ENCODE results near the gene USP49. TPM values are rescaled to one million over a fixed set of nuclear protein-coding genes. Genes with fewer than 3 reads are reported as not detected.
A peak's percentile ranks its signal among the peaks of the same experiment; 100 is the strongest.
"Not testable (repeated sequence)": the region's sequence is repeated elsewhere in the genome, so short reads cannot be mapped to it uniquely, and the experiment has no call there.

Gene USP49
- 6.5 and 10.7 TPM in 2 replicates for total RNA-seq (2014; rRNA removed; shearing (Covaris generic); ENCODE audit: low replicate concordance)

DNA sequence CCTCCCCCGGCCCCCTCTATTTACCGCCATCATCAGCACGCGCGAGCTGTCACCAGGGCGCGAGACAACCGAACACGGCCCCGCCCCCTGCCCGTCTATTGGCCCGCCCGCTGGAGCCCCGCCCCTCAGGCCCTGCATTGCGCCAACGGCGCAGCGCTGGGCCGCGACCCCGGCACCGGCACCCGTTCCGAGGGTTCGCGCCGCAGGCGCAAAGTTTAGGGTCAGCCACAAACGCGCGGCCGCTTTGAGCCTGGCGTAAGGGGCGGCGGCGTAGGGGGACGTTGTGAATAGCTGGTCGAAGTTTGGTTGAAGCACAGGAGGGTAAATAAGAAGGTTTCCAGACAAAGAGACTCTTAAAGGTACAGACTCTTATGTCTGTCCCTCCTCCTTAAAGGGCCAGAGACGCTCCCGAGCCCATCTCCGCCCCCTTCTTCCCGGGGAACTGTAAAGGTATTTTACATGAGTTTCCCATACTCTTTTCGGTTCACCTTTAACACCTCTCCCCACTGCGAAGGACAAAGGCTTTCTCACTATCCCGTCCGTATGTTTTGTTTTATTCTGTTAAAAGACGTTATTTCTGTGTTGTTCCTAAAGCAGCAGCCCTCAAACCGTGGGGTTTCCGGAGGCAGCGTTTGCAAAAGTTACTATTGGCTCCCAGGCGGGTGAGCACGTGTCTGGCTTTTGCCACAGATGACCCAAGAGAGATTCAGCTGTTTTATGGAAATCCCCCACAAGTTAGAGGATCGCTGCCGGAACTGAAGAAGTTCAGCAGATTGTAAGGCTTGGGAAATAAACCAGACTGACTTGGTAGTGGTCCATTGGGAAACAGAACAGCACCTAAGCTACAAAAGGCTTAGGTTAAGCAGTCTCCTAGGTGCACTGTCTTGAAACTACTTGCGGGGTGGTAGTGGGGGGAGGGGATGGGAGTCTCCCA is at the start of gene USP49:
TSS of gene USP49 (minus strand) at position 76 of the 934 bp plus-strand sequence. CDS start 88,392 bp downstream, outside the sequence.
- peak within 1 kb of the TSS; percentile 70 for H3K27ac ChIP-seq (ENCODE audit: low read length)
- H2AFZ ChIP-seq (ENCODE audit: low read length), result peak within 1 kb of the TSS; percentile 4; the same call in 1 of the 2 replicates
- H3K4me3 ChIP-seq (ENCODE audit: low read length), result peak within 1 kb of the TSS; percentile 72
- no peaks in the 10 kb centered on the region for H3K27me3 ChIP-seq (ENCODE audit: low read length)
- peak within 1 kb of the TSS; percentile 75 for H3K9ac ChIP-seq (ENCODE audit: low read length)
- DNase-seq, result peak; percentile 97
- H3K9me2 ChIP-seq (replicated peaks; ENCODE audit: insufficient read depth, low read length), result no peaks in the 10 kb centered on the region
- H3K4me1 ChIP-seq (ENCODE audit: low read length), result peaks cover 42% of the 10 kb centered on the region
- no peaks in the 10 kb centered on the region for H3K9me3 ChIP-seq (ENCODE audit: low read length)
- peak within 1 kb of the TSS; percentile 74 for H3K4me2 ChIP-seq (ENCODE audit: low read depth, low read length, poor library complexity, severe bottlenecking)
- H4K20me1 ChIP-seq (ENCODE audit: insufficient read depth, low read depth, low read length), result no peaks in the 10 kb centered on the region
- peaks cover 44% of the 10 kb centered on the region for H3K79me2 ChIP-seq (ENCODE audit: low read length)
- peaks cover 4% of the 10 kb centered on the region; the same call in 1 of the 2 replicates for H3K36me3 ChIP-seq (ENCODE audit: insufficient read depth, low read length)

DNA sequence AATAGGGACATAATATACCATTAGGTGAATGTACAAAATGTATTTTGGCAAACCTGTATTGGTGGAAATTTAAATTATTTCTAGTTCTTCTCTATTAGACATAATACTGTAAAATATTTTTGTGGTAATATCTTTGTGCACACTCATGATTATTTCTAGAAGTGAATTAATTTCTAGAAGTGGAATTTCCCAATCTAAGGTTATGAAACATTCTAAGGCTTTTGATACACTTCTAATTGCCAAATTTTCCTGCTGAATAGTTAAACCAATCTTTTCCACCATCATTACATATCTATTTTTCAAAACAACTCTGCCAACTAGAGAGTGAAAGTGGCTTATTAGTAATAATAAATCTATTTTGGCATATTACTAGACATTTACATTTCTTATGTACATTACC is 48.3 kb upstream of the USP49 start:
- Histone ChIP-seq H4K20me1 (ENCODE audit: insufficient read depth, low read depth, low read length) (0 out of 2 replicates have a peak, but pooled peaks cover 11% of the 10 kb centered on the region), H3K4me1 (ENCODE audit: low read length) (peaks cover 30% of the 10 kb centered on the region), H3K36me3 (ENCODE audit: insufficient read depth, low read length) (no peaks in the 10 kb centered on the region), H3K27me3 (ENCODE audit: low read length) (no peaks in the 10 kb centered on the region), H3K9me3 (ENCODE audit: low read length) (no peaks in the 10 kb centered on the region), H3K27ac (ENCODE audit: low read length) (no peak overlapping the region), H3K9me2 (replicated peaks; ENCODE audit: insufficient read depth, low read length) (no peaks in the 10 kb centered on the region), H3K79me2 (ENCODE audit: low read length) (peaks cover 30% of the 10 kb centered on the region), H3K4me2 (ENCODE audit: low read depth, low read length, poor library complexity, severe bottlenecking) (no peak overlapping the region), H2AFZ (ENCODE audit: low read length) (no peak overlapping the region), H3K9ac (ENCODE audit: low read length) (no peak overlapping the region), H3K4me3 (ENCODE audit: low read length) (no peak overlapping the region)
- DNase-seq, result peak; percentile 36

DNA sequence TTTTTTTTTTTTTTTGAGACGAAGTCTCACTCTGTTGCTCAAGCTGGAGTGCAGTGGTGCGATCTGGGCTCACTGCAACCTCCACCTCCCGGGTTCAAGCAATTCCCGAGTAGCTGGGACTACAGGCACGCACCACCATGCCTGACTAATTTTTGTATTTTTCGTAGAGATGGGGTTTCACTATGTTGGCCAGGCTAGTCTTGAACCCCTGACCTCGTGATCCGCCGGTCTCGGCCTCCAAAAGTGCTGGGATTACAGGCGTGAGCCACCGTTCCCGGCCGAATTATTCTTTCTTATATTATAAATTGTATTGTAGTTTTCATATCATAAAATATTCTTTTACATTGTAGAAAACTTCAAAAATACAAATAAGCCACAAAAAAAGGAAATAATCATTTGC is 47.7 kb upstream of the USP49 start:
- not testable (repeated sequence) for H3K4me3 ChIP-seq (ENCODE audit: low read length); DNase-seq
- peaks cover 36% of the 10 kb centered on the region for H3K4me1 ChIP-seq (ENCODE audit: low read length)

DNA sequence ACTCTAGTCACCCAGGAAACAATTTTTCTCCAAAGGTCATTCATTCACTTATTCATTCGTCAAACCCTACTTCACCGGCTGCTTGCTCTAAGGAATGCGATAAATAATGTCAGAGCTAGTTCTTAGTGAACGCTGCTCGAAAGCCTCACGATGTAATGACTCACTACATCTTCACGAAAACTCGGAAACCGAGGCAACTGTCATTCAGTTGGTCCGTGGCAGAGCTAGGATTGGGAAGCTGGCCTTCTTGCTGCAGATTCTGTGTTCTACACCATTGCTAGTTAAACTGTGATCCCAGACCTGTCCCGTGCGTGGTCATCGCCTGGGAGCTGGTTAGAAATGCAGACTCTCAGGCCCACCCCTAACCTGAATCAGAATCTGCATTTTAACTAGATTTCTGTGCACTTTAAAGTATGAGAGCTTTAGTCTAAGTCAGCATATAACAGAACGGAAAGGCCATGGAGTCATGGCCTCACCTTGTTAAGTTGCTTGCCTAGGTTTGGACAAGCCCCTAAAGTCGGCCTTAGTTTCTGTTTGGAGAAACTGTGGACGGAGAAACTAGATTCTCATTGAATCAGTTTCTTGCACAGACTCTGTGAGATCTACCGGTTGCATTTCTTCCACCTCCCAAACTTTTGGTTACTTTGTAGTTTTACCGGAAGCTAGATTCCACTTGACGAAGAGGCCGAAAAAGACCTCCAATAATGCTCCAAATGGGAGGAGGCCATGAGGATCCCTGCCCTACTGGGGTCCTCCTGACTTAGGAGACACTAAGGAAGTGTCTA is 47.1 kb upstream of the USP49 start:
- peaks cover 39% of the 10 kb centered on the region for H3K79me2 ChIP-seq (ENCODE audit: low read length)
- H3K4me1 ChIP-seq (ENCODE audit: low read length), result peaks cover 42% of the 10 kb centered on the region
- no peaks in the 10 kb centered on the region for H3K36me3 ChIP-seq (ENCODE audit: insufficient read depth, low read length)
- no peaks in the 10 kb centered on the region for H3K9me3 ChIP-seq (ENCODE audit: low read length)
- peak overlapping the region; percentile 53 for H3K27ac ChIP-seq (ENCODE audit: low read length)
- H3K27me3 ChIP-seq (ENCODE audit: low read length), result no peaks in the 10 kb centered on the region
- peak; percentile 45 for DNase-seq
- H3K4me3 ChIP-seq (ENCODE audit: low read length), result peak overlapping the region; percentile 97
- H3K9me2 ChIP-seq (replicated peaks; ENCODE audit: insufficient read depth, low read length), result no peaks in the 10 kb centered on the region
- peak overlapping the region; percentile 57 for H2AFZ ChIP-seq (ENCODE audit: low read length)
- 0 out of 2 replicates have a peak, but pooled peaks cover 11% of the 10 kb centered on the region for H4K20me1 ChIP-seq (ENCODE audit: insufficient read depth, low read depth, low read length)
- peak overlapping the region; percentile 74 for H3K9ac ChIP-seq (ENCODE audit: low read length)
- H3K4me2 ChIP-seq (ENCODE audit: low read depth, low read length, poor library complexity, severe bottlenecking), result peak overlapping the region; percentile 89

More for the DNA sequence above, 47.7 kb upstream of the USP49 start:
- not testable (repeated sequence) for H3K9me2 ChIP-seq (replicated peaks; ENCODE audit: insufficient read depth, low read length); H3K27ac ChIP-seq (ENCODE audit: low read length); H3K36me3 ChIP-seq (ENCODE audit: insufficient read depth, low read length); H3K9me3 ChIP-seq (ENCODE audit: low read length); H2AFZ ChIP-seq (ENCODE audit: low read length); H3K9ac ChIP-seq (ENCODE audit: low read length); H3K27me3 ChIP-seq (ENCODE audit: low read length)
- peak overlapping the region; percentile 89 for H3K4me2 ChIP-seq (ENCODE audit: low read depth, low read length, poor library complexity, severe bottlenecking)
- 0 out of 2 replicates have a peak, but pooled peaks cover 11% of the 10 kb centered on the region for H4K20me1 ChIP-seq (ENCODE audit: insufficient read depth, low read depth, low read length)
- H3K79me2 ChIP-seq (ENCODE audit: low read length), result peaks cover 34% of the 10 kb centered on the region

DNA sequence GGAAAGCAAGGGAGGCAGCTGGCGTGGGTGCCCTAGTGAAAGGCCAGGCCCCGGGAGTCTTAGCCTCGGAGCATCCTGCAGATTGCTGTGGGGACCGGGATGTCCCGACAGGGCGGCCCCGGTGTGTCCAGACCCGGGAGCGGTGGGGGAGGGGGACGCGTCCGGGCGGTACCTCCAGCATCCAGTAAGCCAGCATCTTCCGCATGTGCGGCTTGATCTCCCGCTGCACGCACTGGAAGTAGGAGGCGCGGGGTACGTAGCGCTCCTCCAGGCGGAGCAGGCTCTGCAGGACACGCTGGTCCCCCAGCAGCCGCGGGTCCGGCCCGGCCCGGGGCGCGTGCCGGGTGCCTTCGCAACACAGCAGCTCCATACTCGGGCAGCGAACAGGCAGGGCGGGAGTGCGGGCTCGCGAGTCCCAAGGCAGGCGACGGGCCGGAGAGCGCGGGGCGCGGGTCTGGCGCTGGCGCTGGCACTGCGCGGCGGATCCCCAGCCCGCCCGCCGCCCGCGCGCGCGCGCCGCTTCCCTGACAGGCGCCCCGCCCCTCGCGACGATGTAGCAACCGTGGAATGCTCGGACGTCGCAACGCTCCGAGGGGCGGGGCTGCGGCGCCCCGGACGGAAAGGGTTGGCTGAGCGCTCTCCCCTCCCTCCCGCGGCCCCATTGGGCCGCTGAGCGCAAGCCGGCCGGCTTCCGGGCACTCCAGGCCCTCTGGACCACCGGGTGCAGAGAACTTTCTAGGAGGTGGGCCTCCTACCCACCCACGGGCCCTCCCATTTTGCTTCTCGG is 46.3 kb upstream of the USP49 start, which contains the start of gene CCND3:
TSS of gene CCND3 (minus strand) at position 529 of the 787 bp plus-strand sequence. CDS start at position 370, 159 bp downstream.
- H3K27me3 ChIP-seq (ENCODE audit: low read length), result no peaks in the 10 kb centered on the region
- H2AFZ ChIP-seq (ENCODE audit: low read length), result peak within 1 kb of the TSS; percentile 57
- peaks cover 50% of the 10 kb centered on the region for H3K4me1 ChIP-seq (ENCODE audit: low read length)
- peak; percentile 98 for DNase-seq
- H3K36me3 ChIP-seq (ENCODE audit: insufficient read depth, low read length), result peaks cover 7% of the 10 kb centered on the region; the same call in 1 of the 2 replicates
- 0 out of 2 replicates have a peak, but pooled peaks cover 11% of the 10 kb centered on the region for H4K20me1 ChIP-seq (ENCODE audit: insufficient read depth, low read depth, low read length)
- H3K9ac ChIP-seq (ENCODE audit: low read length), result peak within 1 kb of the TSS; percentile 95
- peaks cover 46% of the 10 kb centered on the region for H3K79me2 ChIP-seq (ENCODE audit: low read length)
- H3K27ac ChIP-seq (ENCODE audit: low read length), result peak within 1 kb of the TSS; percentile 98
- H3K9me2 ChIP-seq (replicated peaks; ENCODE audit: insufficient read depth, low read length), result no peaks in the 10 kb centered on the region
- H3K9me3 ChIP-seq (ENCODE audit: low read length), result no peaks in the 10 kb centered on the region
- peak within 1 kb of the TSS; percentile 97 for H3K4me3 ChIP-seq (ENCODE audit: low read length)
- H3K4me2 ChIP-seq (ENCODE audit: low read depth, low read length, poor library complexity, severe bottlenecking), result peak within 1 kb of the TSS; percentile 89

DNA sequence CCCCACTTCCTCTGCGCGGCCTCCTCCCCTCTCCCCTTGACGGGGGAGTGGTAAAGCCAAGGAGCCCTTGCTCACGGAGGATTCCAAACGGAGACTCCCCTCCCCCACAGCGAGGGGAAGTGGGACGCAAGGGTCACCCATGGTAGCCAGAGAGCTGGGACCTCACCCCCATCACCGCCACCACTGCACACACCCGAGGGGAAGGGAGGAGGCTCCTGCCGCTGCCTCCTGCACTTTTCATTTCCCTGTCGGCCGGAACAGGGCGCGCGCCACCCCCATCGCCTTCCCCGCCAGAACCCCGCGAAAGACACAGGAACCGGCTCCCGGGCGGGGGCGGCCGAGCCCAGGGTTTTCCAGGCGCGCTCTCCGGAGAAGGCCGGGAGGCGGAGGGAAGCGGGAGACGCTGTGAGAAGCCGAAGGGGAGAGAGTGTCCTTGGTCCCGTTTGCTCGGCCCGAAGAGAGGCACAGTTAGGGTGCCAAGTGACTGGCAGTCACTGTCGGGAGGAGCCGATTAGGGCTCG is 45.6 kb upstream of the USP49 start:
- peak overlapping the region; percentile 89 for H3K4me2 ChIP-seq (ENCODE audit: low read depth, low read length, poor library complexity, severe bottlenecking)
- H3K79me2 ChIP-seq (ENCODE audit: low read length), result peaks cover 47% of the 10 kb centered on the region
- H3K9me3 ChIP-seq (ENCODE audit: low read length), result no peaks in the 10 kb centered on the region
- H3K9me2 ChIP-seq (replicated peaks; ENCODE audit: insufficient read depth, low read length), result no peaks in the 10 kb centered on the region
- H2AFZ ChIP-seq (ENCODE audit: low read length), result no peak overlapping the region
- peak overlapping the region; percentile 98 for H3K27ac ChIP-seq (ENCODE audit: low read length)
- no peaks in the 10 kb centered on the region for H3K27me3 ChIP-seq (ENCODE audit: low read length)
- 0 out of 2 replicates have a peak, but pooled peaks cover 14% of the 10 kb centered on the region for H4K20me1 ChIP-seq (ENCODE audit: insufficient read depth, low read depth, low read length)
- H3K4me1 ChIP-seq (ENCODE audit: low read length), result peaks cover 57% of the 10 kb centered on the region
- peak overlapping the region; percentile 97 for H3K4me3 ChIP-seq (ENCODE audit: low read length)
- peaks cover 8% of the 10 kb centered on the region; the same call in 1 of the 2 replicates for H3K36me3 ChIP-seq (ENCODE audit: insufficient read depth, low read length)
- DNase-seq, result peak; percentile 78
- peak overlapping the region; percentile 95 for H3K9ac ChIP-seq (ENCODE audit: low read length)

Data from Karpas-422 (cell line).